Large intestine (tissue), 3 donors: ENCODE data around the gene FYN. TPM values are rescaled to one million over a fixed set of nuclear protein-coding genes. Genes with fewer than 3 reads are reported as not detected.

Experiments used
- DNase-seq, 2 donors: peaks; one replicate each; pipeline versions ENCODE4 v3.0.0 to v3.0.0-alpha.2; 2013
- H3K27ac ChIP-seq: one replicate; pipeline ENCODE4 v1.5.1; 2013; ENCODE audit warnings: low read length
- H3K27me3 ChIP-seq: 2 replicates; pipeline ENCODE4 v1.6.1; 2013; ENCODE audit warnings: low read length; ENCODE audit not compliant: control insufficient read depth, insufficient read depth
- H3K36me3 ChIP-seq: 2 replicates; pipeline ENCODE4 v1.6.1; 2013; ENCODE audit warnings: low read length; ENCODE audit not compliant: control insufficient read depth, insufficient read depth
- H3K4me1 ChIP-seq: one replicate; pipeline ENCODE4 v1.6.1; 2013; ENCODE audit warnings: low read length; ENCODE audit not compliant: control insufficient read depth, insufficient read depth
- H3K4me3 ChIP-seq: one replicate; pipeline ENCODE4 v1.5.1; 2013; ENCODE audit warnings: low read length
- H3K9me3 ChIP-seq: one replicate; pipeline ENCODE4 v1.6.1; 2013; ENCODE audit warnings: mild to moderate bottlenecking, low read depth, low read length, moderate library complexity; ENCODE audit not compliant: control insufficient read depth
- WGBS: methylation state at CpG from one replicate; pipeline ENCODE4 v1.1.5; 2013; ENCODE audit warnings: low lambda C conversion rate; ENCODE audit not compliant: insufficient coverage; 5-methylcytosine and 5-hydroxymethylcytosine counted together
- polyA plus RNA-seq: library from polyadenylated mRNA; unstranded; fragments of 120-200 nt; gene quantifications from one replicate; pipeline ENCODE4 v1.2.1, GENCODE V29; 2013

FYN gene
- polyA plus RNA-seq, 1 donor, result 46.0 TPM

DNA sequence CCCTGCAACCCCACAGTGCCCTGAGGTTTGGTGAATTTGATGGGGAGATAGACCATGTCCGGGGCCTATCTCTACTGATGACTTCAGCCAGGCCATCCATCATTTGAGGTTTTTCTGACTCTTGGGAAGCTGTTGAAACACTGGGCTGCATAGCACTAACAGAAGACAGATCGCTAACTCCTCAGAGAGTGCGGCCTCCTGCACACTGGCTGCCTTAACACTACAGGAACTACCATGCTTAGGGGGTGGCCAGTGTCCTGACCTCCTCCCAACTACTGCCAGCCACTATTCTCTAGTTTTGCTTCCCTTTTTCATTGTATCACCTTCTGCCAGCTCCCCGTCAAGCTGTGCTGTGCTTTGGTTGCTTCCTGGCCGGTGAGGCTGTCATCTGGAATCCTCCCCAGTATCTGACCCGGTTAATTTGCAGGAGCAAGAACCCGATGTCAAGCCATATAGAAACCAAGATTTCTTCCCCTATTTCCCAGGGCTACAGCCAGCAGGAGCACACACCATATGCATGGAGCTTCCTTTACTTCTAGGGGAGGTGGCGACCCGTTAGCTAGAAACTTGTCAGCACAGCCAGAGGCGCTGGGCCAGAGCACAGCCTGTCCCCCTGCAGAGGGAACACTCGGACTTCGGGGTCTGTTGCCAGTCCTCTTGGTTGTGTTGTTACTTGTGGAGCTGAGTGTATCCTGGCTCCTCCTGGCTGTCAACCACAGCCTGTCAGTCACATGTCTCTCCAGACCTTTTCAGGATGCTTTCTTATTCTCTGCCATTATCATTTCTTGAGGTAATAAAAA is 210.3 kb downstream of the FYN start:
- H3K9me3 ChIP-seq, result no peaks in the 10 kb centered on the region
- DNase-seq, result peak in 1 of 2 donors; percentile 9
- no peaks in the 10 kb centered on the region for H3K36me3 ChIP-seq
- WGBS, result no CpG with 5 or more reads among the region's 12 CpGs
- H3K4me1 ChIP-seq, result peaks cover 24% of the 10 kb centered on the region
- H3K4me3 ChIP-seq, result no peak overlapping the region
- H3K27ac ChIP-seq, result peak overlapping the region; percentile 46
- H3K27me3 ChIP-seq, result no peaks in the 10 kb centered on the region

GRCh38 chr6:111662072-111662793 is 211.0 kb downstream of the FYN start:
- Histone ChIP-seq H3K9me3 (no peaks in the 10 kb centered on the region), H3K36me3 (no peaks in the 10 kb centered on the region), H3K27ac (peak overlapping the region; percentile 46), H3K27me3 (no peaks in the 10 kb centered on the region), H3K4me3 (no peak overlapping the region), H3K4me1 (peaks cover 25% of the 10 kb centered on the region)
- DNase-seq, result peak in 1 of 2 donors; percentile 11
- WGBS, result 87% methylated on average over 3 of the region's 8 CpGs

- peaks cover 25% of the 10 kb centered on the region for H3K4me1 ChIP-seq
- no peaks in the 10 kb centered on the region for H3K9me3 ChIP-seq
- DNase-seq, result peak in 1 of 2 donors; percentile 77
- no peaks in the 10 kb centered on the region for H3K36me3 ChIP-seq
- no CpG with 5 or more reads among the region's 19 CpGs for WGBS
- peak overlapping the region; percentile 32 for H3K27ac ChIP-seq
- H3K4me3 ChIP-seq, result no peak overlapping the region
- H3K27me3 ChIP-seq, result no peaks in the 10 kb centered on the region
Observed at GRCh38 chr6:111661541-111662061, 211.7 kb downstream of the FYN start.

- Histone ChIP-seq H3K4me3 (no peak overlapping the region), H3K4me1 (peaks cover 25% of the 10 kb centered on the region), H3K27me3 (no peaks in the 10 kb centered on the region), H3K27ac (no peak overlapping the region), H3K36me3 (no peaks in the 10 kb centered on the region), H3K9me3 (no peaks in the 10 kb centered on the region)
- 86% methylated on average over 1 of the region's 3 CpGs for WGBS
- no peak for DNase-seq
Observed at GRCh38 chr6:111660531-111660930, 212.7 kb downstream of the FYN start.

DNA sequence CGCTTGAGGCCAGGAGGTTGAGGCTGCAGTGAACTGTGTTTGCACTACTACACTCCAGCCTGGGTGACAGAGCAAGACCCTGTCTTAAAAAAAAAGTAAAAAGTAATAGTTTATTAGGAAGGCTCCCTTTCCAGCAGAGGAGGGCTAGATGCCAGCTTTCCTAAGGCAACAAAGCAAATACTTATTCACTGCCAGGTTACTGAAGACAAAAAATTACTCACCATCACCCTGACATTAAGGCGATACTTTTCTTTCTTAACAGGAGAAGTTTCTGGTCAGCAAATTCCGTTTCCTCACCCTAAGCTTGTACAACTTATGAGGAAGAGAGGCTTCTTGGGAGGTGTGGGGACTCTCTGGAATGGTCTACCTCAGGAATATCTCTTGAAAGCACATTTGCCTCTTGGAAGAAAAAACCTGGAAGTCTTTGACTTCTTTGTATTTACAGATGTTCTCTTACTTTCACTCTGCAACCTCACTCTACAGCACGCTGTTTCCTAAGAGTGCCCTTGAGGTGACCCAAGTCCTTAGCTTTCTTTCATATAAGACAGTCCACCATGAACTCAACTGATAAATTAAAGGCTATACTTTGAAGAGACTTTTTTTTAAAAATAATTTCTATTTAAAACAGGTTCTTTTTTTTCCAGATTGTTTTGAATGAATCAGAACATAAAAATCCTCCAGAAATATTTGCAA is 214.6 kb downstream of the FYN start:
- WGBS, result 63% methylated on average over 1 of the region's 4 CpGs
- peak in 1 of 2 donors; percentile 20 for DNase-seq
- H3K4me3 ChIP-seq, result no peak overlapping the region
- H3K27ac ChIP-seq, result no peak overlapping the region
- peaks cover 17% of the 10 kb centered on the region for H3K4me1 ChIP-seq
- H3K27me3 ChIP-seq, result no peaks in the 10 kb centered on the region
- no peaks in the 10 kb centered on the region for H3K9me3 ChIP-seq
- H3K36me3 ChIP-seq, result no peaks in the 10 kb centered on the region

GRCh38 chr6:111657146-111657545 is 216.1 kb downstream of the FYN start:
- Histone ChIP-seq H3K9me3 (no peaks in the 10 kb centered on the region), H3K36me3 (no peaks in the 10 kb centered on the region), H3K4me3 (no peak overlapping the region), H3K27me3 (no peaks in the 10 kb centered on the region), H3K4me1 (peaks cover 11% of the 10 kb centered on the region), H3K27ac (peak overlapping the region; percentile 64)
- no CpG with 5 or more reads among the region's 1 CpG for WGBS
- peak in 1 of 2 donors; percentile 82 for DNase-seq

DNA sequence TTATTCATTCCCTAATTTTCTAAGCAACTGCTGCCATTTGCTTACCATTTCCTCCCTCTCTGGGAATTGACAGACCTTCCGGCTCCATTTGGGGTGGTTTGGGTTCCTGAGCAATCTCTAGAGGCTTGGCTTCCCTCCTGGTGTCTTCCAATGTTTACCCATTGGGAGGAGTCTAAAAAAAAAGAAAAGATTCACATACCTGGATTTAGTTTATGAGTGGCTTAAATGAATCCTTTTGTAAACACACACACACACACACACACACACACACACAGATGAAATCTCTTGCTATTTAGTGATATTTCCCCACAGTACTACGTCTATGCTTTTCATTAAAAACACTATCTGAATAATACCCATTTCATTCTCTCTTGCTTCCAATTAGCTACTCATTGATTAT is 219.3 kb downstream of the FYN start:
- no peak overlapping the region for H3K27ac ChIP-seq
- no CpG with 5 or more reads among the region's 2 CpGs for WGBS

DNA sequence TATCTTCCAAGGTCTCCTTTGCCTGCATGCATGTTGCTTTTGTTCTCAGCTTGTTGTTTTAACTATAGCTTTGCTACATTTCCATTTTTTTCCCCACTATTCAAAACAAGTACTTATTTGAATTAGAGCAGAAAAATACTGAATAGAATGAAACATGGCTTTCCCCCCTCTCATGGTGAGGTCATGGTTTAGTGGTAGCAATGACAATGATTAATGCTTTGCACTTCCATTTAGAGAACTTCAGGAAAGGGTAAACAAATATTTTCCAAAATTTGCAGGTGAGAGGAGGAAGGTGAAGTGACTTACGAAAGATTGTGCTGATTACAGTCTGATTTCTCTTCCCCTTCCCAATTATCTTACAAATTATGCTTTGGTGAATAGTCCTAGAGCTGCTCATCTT is 219.8 kb downstream of the FYN start:
- Histone ChIP-seq H3K36me3 (no peaks in the 10 kb centered on the region), H3K27me3 (no peaks in the 10 kb centered on the region), H3K4me3 (no peak overlapping the region), H3K4me1 (peaks cover 5% of the 10 kb centered on the region), H3K9me3 (no peaks in the 10 kb centered on the region), H3K27ac (no peak overlapping the region)
- WGBS, result no CpG with 5 or more reads among the region's 1 CpG
- no peak for DNase-seq

More for the DNA sequence above, 219.3 kb downstream of the FYN start:
- Histone ChIP-seq H3K4me3 (no peak overlapping the region), H3K36me3 (no peaks in the 10 kb centered on the region), H3K27me3 (no peaks in the 10 kb centered on the region), H3K4me1 (peaks cover 5% of the 10 kb centered on the region), H3K9me3 (no peaks in the 10 kb centered on the region)
- DNase-seq, result peak in 1 of 2 donors; percentile 15

DNA sequence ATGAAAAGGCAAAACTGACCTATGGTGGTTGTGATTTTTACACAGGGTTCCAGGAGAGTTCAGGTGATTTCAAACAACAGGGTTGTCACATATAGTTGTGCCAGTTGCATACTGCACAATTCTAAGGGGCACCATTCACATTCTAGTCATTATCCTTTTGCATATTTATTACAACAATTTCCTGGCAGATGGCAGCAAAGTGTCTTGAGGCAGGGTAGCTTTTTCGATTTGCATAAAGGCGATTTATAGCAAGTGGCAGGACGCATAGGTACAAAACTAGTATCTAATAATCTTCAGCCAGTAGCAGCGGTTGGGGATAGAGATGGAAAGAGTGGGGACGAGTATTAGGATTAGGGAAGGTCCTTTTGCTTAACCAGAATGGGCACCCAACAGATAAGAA is 221.1 kb downstream of the FYN start:
- no peak for DNase-seq
- H3K4me1 ChIP-seq, result peaks cover under 1% of the 10 kb centered on the region
- no peaks in the 10 kb centered on the region for H3K36me3 ChIP-seq
- no peaks in the 10 kb centered on the region for H3K9me3 ChIP-seq
- H3K4me3 ChIP-seq, result no peak overlapping the region
- no peaks in the 10 kb centered on the region for H3K27me3 ChIP-seq
- 92% methylated on average over 4 of the region's 5 CpGs for WGBS
- no peak overlapping the region for H3K27ac ChIP-seq
